ENCODE data around the gene RYR3. TPM values are rescaled to one million over a fixed set of nuclear protein-coding genes. Genes with fewer than 3 reads are reported as not detected.

Gene RYR3
- total RNA-seq, 1 experiment from 2014 or later = not detected

DNA sequence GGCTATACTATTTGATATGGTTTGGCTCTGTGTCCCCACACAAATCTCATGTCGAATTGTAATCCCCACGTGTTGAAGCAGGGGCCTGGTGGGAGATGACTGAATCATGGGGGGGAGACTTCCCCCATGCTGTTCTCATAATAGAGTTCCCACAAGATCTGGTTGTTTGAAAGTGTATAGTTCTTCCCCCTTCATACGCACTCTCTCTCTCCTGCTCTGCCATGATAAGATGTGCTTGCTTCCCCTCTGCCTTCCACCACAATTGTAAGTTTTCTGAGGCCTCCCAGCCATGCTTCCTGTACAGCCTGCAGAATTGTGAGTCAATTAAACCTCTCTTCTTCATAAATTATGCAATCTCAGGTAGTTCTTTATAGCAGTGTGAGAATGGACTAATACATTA is 367.4 kb downstream of the RYR3 start:
- no peak for DNase-seq
- no peak overlapping the region for H2AFZ ChIP-seq (ENCODE audit: low read length)

GRCh38 chr15:33678602-33679001 is 367.8 kb downstream of the RYR3 start:
- no peaks in the 10 kb centered on the region for H3K27me3 ChIP-seq (ENCODE audit: low read length)
- H3K9me2 ChIP-seq (replicated peaks; ENCODE audit: insufficient read depth, low read length) = no peaks in the 10 kb centered on the region
- H3K4me2 ChIP-seq (ENCODE audit: low read depth, low read length, poor library complexity, severe bottlenecking) = no peak overlapping the region
- no peak for DNase-seq
- no peak overlapping the region for H2AFZ ChIP-seq (ENCODE audit: low read length)
- no peaks in the 10 kb centered on the region for H3K36me3 ChIP-seq (ENCODE audit: insufficient read depth, low read length)
- no peak overlapping the region for H3K9ac ChIP-seq (ENCODE audit: low read length)
- H3K79me2 ChIP-seq (ENCODE audit: low read length) = no peaks in the 10 kb centered on the region
- H3K27ac ChIP-seq (ENCODE audit: low read length) = no peak overlapping the region
- no peaks in the 10 kb centered on the region for H3K9me3 ChIP-seq (ENCODE audit: low read length)
- H4K20me1 ChIP-seq (ENCODE audit: insufficient read depth, low read depth, low read length) = no peaks in the 10 kb centered on the region
- no peaks in the 10 kb centered on the region for H3K4me1 ChIP-seq (ENCODE audit: low read length)
- H3K4me3 ChIP-seq (ENCODE audit: low read length) = no peak overlapping the region

More for the DNA sequence above, 367.4 kb downstream of the RYR3 start:
- Histone ChIP-seq H3K4me3 (ENCODE audit: low read length) (no peak overlapping the region), H3K9me2 (replicated peaks; ENCODE audit: insufficient read depth, low read length) (no peaks in the 10 kb centered on the region), H3K9me3 (ENCODE audit: low read length) (no peaks in the 10 kb centered on the region), H3K4me1 (ENCODE audit: low read length) (no peaks in the 10 kb centered on the region), H3K36me3 (ENCODE audit: insufficient read depth, low read length) (no peaks in the 10 kb centered on the region), H3K27me3 (ENCODE audit: low read length) (no peaks in the 10 kb centered on the region), H3K9ac (ENCODE audit: low read length) (no peak overlapping the region), H3K79me2 (ENCODE audit: low read length) (no peaks in the 10 kb centered on the region), H4K20me1 (ENCODE audit: insufficient read depth, low read depth, low read length) (no peaks in the 10 kb centered on the region), H3K4me2 (ENCODE audit: low read depth, low read length, poor library complexity, severe bottlenecking) (no peak overlapping the region), H3K27ac (ENCODE audit: low read length) (no peak overlapping the region)

GRCh38 chr15:33679061-33679460 is 368.3 kb downstream of the RYR3 start:
- Histone ChIP-seq H3K4me1 (ENCODE audit: low read length) (no peaks in the 10 kb centered on the region), H3K36me3 (ENCODE audit: insufficient read depth, low read length) (no peaks in the 10 kb centered on the region), H3K4me3 (ENCODE audit: low read length) (no peak overlapping the region), H3K9ac (ENCODE audit: low read length) (no peak overlapping the region), H2AFZ (ENCODE audit: low read length) (no peak overlapping the region), H3K9me2 (replicated peaks; ENCODE audit: insufficient read depth, low read length) (no peaks in the 10 kb centered on the region), H4K20me1 (ENCODE audit: insufficient read depth, low read depth, low read length) (no peaks in the 10 kb centered on the region), H3K4me2 (ENCODE audit: low read depth, low read length, poor library complexity, severe bottlenecking) (no peak overlapping the region), H3K79me2 (ENCODE audit: low read length) (no peaks in the 10 kb centered on the region), H3K27ac (ENCODE audit: low read length) (no peak overlapping the region), H3K27me3 (ENCODE audit: low read length) (no peaks in the 10 kb centered on the region), H3K9me3 (ENCODE audit: low read length) (no peaks in the 10 kb centered on the region)
- DNase-seq = no peak

GRCh38 chr15:33680336-33680735 is 369.6 kb downstream of the RYR3 start:
- DNase-seq = no peak
- H3K9ac ChIP-seq (ENCODE audit: low read length) = no peak overlapping the region
- no peaks in the 10 kb centered on the region for H3K27me3 ChIP-seq (ENCODE audit: low read length)
- H3K4me3 ChIP-seq (ENCODE audit: low read length) = no peak overlapping the region
- no peaks in the 10 kb centered on the region for H3K36me3 ChIP-seq (ENCODE audit: insufficient read depth, low read length)
- no peak overlapping the region for H3K27ac ChIP-seq (ENCODE audit: low read length)
- H3K4me2 ChIP-seq (ENCODE audit: low read depth, low read length, poor library complexity, severe bottlenecking) = no peak overlapping the region
- no peaks in the 10 kb centered on the region for H3K79me2 ChIP-seq (ENCODE audit: low read length)
- H3K9me2 ChIP-seq (replicated peaks; ENCODE audit: insufficient read depth, low read length) = no peaks in the 10 kb centered on the region
- no peaks in the 10 kb centered on the region for H4K20me1 ChIP-seq (ENCODE audit: insufficient read depth, low read depth, low read length)
- no peak overlapping the region for H2AFZ ChIP-seq (ENCODE audit: low read length)
- H3K4me1 ChIP-seq (ENCODE audit: low read length) = no peaks in the 10 kb centered on the region
- no peaks in the 10 kb centered on the region for H3K9me3 ChIP-seq (ENCODE audit: low read length)

DNA sequence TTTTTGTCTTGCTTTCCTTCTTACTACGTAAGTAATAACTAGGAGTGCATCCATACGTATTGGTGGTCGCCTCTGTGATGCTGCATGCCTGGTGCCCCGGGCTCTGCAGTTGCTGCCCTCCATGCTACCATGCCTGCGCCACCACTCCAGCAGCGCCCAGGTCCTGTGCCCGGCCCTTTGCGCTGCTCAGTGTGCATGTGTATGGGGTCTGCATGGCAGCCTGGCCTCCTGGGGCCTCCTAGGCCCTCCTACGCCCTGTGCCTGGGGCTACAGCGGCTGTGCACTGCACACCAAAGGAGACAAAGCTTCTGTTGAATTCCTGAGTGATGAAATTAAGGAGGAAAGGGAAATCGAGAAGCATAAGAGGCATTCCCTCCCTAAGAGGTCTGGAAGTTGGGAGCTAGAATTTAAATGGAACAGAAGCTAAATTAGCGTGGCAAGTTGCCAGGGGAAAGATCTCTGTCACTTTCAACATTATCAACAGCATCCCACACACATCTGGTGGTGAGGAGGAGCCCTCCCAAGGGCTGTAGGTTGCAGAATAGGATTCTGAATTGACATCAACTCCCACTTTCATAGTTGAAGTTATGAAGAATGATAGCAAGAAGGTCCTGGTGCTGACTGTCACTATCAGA is 382.5 kb downstream of the RYR3 start:
- no peaks in the 10 kb centered on the region for H3K27me3 ChIP-seq (ENCODE audit: low read length)
- H3K79me2 ChIP-seq (ENCODE audit: low read length) = no peaks in the 10 kb centered on the region
- no peaks in the 10 kb centered on the region for H3K36me3 ChIP-seq (ENCODE audit: insufficient read depth, low read length)
- H3K9me2 ChIP-seq (replicated peaks; ENCODE audit: insufficient read depth, low read length) = no peaks in the 10 kb centered on the region
- no peaks in the 10 kb centered on the region for H3K9me3 ChIP-seq (ENCODE audit: low read length)
- no peak overlapping the region for H3K27ac ChIP-seq (ENCODE audit: low read length)
- DNase-seq = no peak
- no peak overlapping the region for H2AFZ ChIP-seq (ENCODE audit: low read length)
- H3K4me3 ChIP-seq (ENCODE audit: low read length) = no peak overlapping the region
- no peak overlapping the region for H3K9ac ChIP-seq (ENCODE audit: low read length)
- H3K4me2 ChIP-seq (ENCODE audit: low read depth, low read length, poor library complexity, severe bottlenecking) = no peak overlapping the region
- H4K20me1 ChIP-seq (ENCODE audit: insufficient read depth, low read depth, low read length) = no peaks in the 10 kb centered on the region
- H3K4me1 ChIP-seq (ENCODE audit: low read length) = no peaks in the 10 kb centered on the region

- Histone ChIP-seq H3K4me1 (ENCODE audit: low read length) (no peaks in the 10 kb centered on the region), H3K27ac (ENCODE audit: low read length) (no peak overlapping the region), H3K4me2 (ENCODE audit: low read depth, low read length, poor library complexity, severe bottlenecking) (no peak overlapping the region), H3K9me2 (replicated peaks; ENCODE audit: insufficient read depth, low read length) (no peaks in the 10 kb centered on the region), H3K9ac (ENCODE audit: low read length) (no peak overlapping the region), H4K20me1 (ENCODE audit: insufficient read depth, low read depth, low read length) (no peaks in the 10 kb centered on the region), H3K9me3 (ENCODE audit: low read length) (no peaks in the 10 kb centered on the region), H2AFZ (ENCODE audit: low read length) (no peak overlapping the region), H3K27me3 (ENCODE audit: low read length) (no peaks in the 10 kb centered on the region), H3K79me2 (ENCODE audit: low read length) (no peaks in the 10 kb centered on the region), H3K4me3 (ENCODE audit: low read length) (no peak overlapping the region), H3K36me3 (ENCODE audit: insufficient read depth, low read length) (no peaks in the 10 kb centered on the region)
- no peak for DNase-seq
These were observed 387.4 kb downstream of the RYR3 start for GRCh38 chr15:33698126-33698525.

DNA sequence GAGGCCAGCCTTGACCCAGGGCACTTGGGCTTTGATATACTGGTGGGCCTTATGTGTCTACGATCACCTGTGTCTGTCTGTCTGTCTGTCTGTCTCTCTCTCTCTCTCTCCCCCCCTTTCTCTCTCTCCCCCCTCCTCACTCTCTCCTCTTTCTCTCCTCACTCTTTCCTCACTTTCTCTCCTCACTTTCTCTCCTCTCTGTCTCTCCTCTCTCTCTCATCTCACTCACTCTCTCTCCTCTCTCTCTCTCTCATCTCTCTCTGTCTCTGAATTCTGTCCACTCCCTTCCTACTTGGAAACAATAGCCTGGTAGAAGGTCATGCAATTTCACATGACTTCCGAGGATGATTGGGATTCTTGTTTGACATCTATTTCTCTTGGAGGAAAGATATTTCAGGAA is 388.4 kb downstream of the RYR3 start:
- Histone ChIP-seq H3K4me2 (ENCODE audit: low read depth, low read length, poor library complexity, severe bottlenecking) (no peak overlapping the region), H3K36me3 (ENCODE audit: insufficient read depth, low read length) (no peaks in the 10 kb centered on the region), H4K20me1 (ENCODE audit: insufficient read depth, low read depth, low read length) (no peaks in the 10 kb centered on the region), H3K4me1 (ENCODE audit: low read length) (no peaks in the 10 kb centered on the region), H3K79me2 (ENCODE audit: low read length) (no peaks in the 10 kb centered on the region), H3K9ac (ENCODE audit: low read length) (no peak overlapping the region), H3K4me3 (ENCODE audit: low read length) (no peak overlapping the region), H2AFZ (ENCODE audit: low read length) (no peak overlapping the region), H3K9me2 (replicated peaks; ENCODE audit: insufficient read depth, low read length) (no peaks in the 10 kb centered on the region), H3K27ac (ENCODE audit: low read length) (no peak overlapping the region), H3K27me3 (ENCODE audit: low read length) (no peaks in the 10 kb centered on the region), H3K9me3 (ENCODE audit: low read length) (no peaks in the 10 kb centered on the region)
- no peak for DNase-seq

- Histone ChIP-seq H3K9ac (ENCODE audit: low read length) (no peak overlapping the region), H2AFZ (ENCODE audit: low read length) (no peak overlapping the region), H3K27me3 (ENCODE audit: low read length) (no peaks in the 10 kb centered on the region), H3K36me3 (ENCODE audit: insufficient read depth, low read length) (no peaks in the 10 kb centered on the region), H3K9me3 (ENCODE audit: low read length) (no peaks in the 10 kb centered on the region), H3K4me1 (ENCODE audit: low read length) (no peaks in the 10 kb centered on the region), H3K27ac (ENCODE audit: low read length) (no peak overlapping the region), H4K20me1 (ENCODE audit: insufficient read depth, low read depth, low read length) (no peaks in the 10 kb centered on the region), H3K4me2 (ENCODE audit: low read depth, low read length, poor library complexity, severe bottlenecking) (no peak overlapping the region), H3K79me2 (ENCODE audit: low read length) (no peaks in the 10 kb centered on the region), H3K9me2 (replicated peaks; ENCODE audit: insufficient read depth, low read length) (no peaks in the 10 kb centered on the region), H3K4me3 (ENCODE audit: low read length) (no peak overlapping the region)
- DNase-seq = no peak
These were observed 389.1 kb downstream of the RYR3 start for GRCh38 chr15:33699691-33700447.

All from Karpas-422 (cell line).